HAP-1 (cell line): ENCODE measurements around the gene TULP1.

Experiments
- DNase-seq, 2 experiments: peaks; one replicate each; pipeline ENCODE4 v3.0.0-alpha.2; 2016 to 2020; ENCODE audit warnings: low spot score in 2 of 2
- H3K27me3 ChIP-seq: fragments of 250-450 bp; sonication (Bioruptor Pico); 2 replicates; pipeline ENCODE4 v1.5.1; 2020; ENCODE audit warnings: low read depth, mild to moderate bottlenecking, moderate library complexity
- H3K36me3 ChIP-seq: fragments of 250-450 bp; sonication (Bioruptor Pico); replicated peaks from 2 replicates; pipeline ENCODE4 v1.5.1; 2020; ENCODE audit warnings: mild to moderate bottlenecking
- H3K4me1 ChIP-seq: fragments of 250-450 bp; sonication (Bioruptor Pico); 2 replicates; pipeline ENCODE4 v1.5.1; 2020; ENCODE audit warnings: mild to moderate bottlenecking
- H3K4me3 ChIP-seq: fragments of 250-450 bp; sonication (Bioruptor Pico); 2 replicates; pipeline ENCODE4 v1.5.1; 2020; ENCODE audit warnings: mild to moderate bottlenecking, moderate library complexity
- H3K9me3 ChIP-seq: fragments of 250-450 bp; sonication (Bioruptor Pico); 2 replicates; pipeline ENCODE4 v1.5.1; 2020; ENCODE audit warnings: mild to moderate bottlenecking, moderate library complexity
- in situ Hi-C: fragments of 300-500 bp; cut with MboI; formaldehyde crosslinking; loops from 3 replicates; pipeline ENCODE4 v1.14.3; 2020; ENCODE audit warnings: low sequenced_read_pairs, inconsistent platforms, mixed read lengths

TULP1 gene

GRCh38 chr6:35477551-35478179 is 35.0 kb downstream of the TULP1 start:
- no peaks in the 10 kb centered on the region for H3K9me3 ChIP-seq
- DNase-seq = no peak
- H3K4me1 ChIP-seq = no peaks in the 10 kb centered on the region
- H3K36me3 ChIP-seq = peaks cover 18% of the 10 kb centered on the region
- in situ Hi-C loops = no loop called here
- H3K4me3 ChIP-seq = no peak overlapping the region
- H3K27me3 ChIP-seq = no peaks in the 10 kb centered on the region

GRCh38 chr6:35477028-35477427 is 35.7 kb downstream of the TULP1 start:
- no peaks in the 10 kb centered on the region for H3K27me3 ChIP-seq
- in situ Hi-C loops = no loop called here
- H3K4me1 ChIP-seq = peaks cover under 1% of the 10 kb centered on the region; the same call in 1 of the 2 replicates
- no peak for DNase-seq
- H3K36me3 ChIP-seq = peaks cover 25% of the 10 kb centered on the region
- H3K4me3 ChIP-seq = no peak overlapping the region
- H3K9me3 ChIP-seq = no peaks in the 10 kb centered on the region

- Histone ChIP-seq H3K36me3 (peaks cover 35% of the 10 kb centered on the region), H3K27me3 (no peaks in the 10 kb centered on the region), H3K4me3 (no peak overlapping the region), H3K9me3 (no peaks in the 10 kb centered on the region), H3K4me1 (peaks cover 4% of the 10 kb centered on the region; the same call in 1 of the 2 replicates)
- peak in 1 of 2 experiments; percentile 36 for DNase-seq
- in situ Hi-C loops = no loop called here
These were observed 36.7 kb downstream of the TULP1 start for GRCh38 chr6:35476004-35476403.

- Histone ChIP-seq H3K4me3 (no peak overlapping the region), H3K27me3 (no peaks in the 10 kb centered on the region), H3K9me3 (no peaks in the 10 kb centered on the region), H3K4me1 (peaks cover 8% of the 10 kb centered on the region), H3K36me3 (peaks cover 39% of the 10 kb centered on the region)
- in situ Hi-C loops = no loop called here
- DNase-seq = no peak
These were observed 37.1 kb downstream of the TULP1 start for GRCh38 chr6:35475573-35475972.

GRCh38 chr6:35474942-35475570 is 37.6 kb downstream of the TULP1 start:
- in situ Hi-C loops = no loop called here
- Histone ChIP-seq H3K4me3 (no peak overlapping the region), H3K36me3 (peaks cover 44% of the 10 kb centered on the region), H3K4me1 (peaks cover 11% of the 10 kb centered on the region), H3K27me3 (no peaks in the 10 kb centered on the region), H3K9me3 (no peaks in the 10 kb centered on the region)
- DNase-seq = peak in 1 of 2 experiments; percentile 45

- Histone ChIP-seq H3K4me1 (peaks cover 11% of the 10 kb centered on the region), H3K9me3 (no peaks in the 10 kb centered on the region), H3K4me3 (no peak overlapping the region), H3K27me3 (no peaks in the 10 kb centered on the region), H3K36me3 (peaks cover 52% of the 10 kb centered on the region)
- in situ Hi-C loops = no loop called here
- peak in 1 of 2 experiments; percentile 50 for DNase-seq
These were observed 38.4 kb downstream of the TULP1 start for GRCh38 chr6:35474131-35474941.

- no peaks in the 10 kb centered on the region for H3K27me3 ChIP-seq
- no peaks in the 10 kb centered on the region for H3K9me3 ChIP-seq
- in situ Hi-C loops = no loop called here
- peaks cover 57% of the 10 kb centered on the region for H3K36me3 ChIP-seq
- peaks cover 11% of the 10 kb centered on the region for H3K4me1 ChIP-seq
- DNase-seq = peak in 1 of 2 experiments; percentile 49
- no peak overlapping the region for H3K4me3 ChIP-seq
These were observed 38.9 kb downstream of the TULP1 start for GRCh38 chr6:35473850-35474130.

GRCh38 chr6:35473075-35473849 is 39.4 kb downstream of the TULP1 start:
- peaks cover 62% of the 10 kb centered on the region for H3K36me3 ChIP-seq
- peak in 1 of 2 experiments; percentile 51 for DNase-seq
- H3K27me3 ChIP-seq = no peaks in the 10 kb centered on the region
- in situ Hi-C loops = no loop called here
- peaks cover 11% of the 10 kb centered on the region for H3K4me1 ChIP-seq
- no peak overlapping the region for H3K4me3 ChIP-seq
- no peaks in the 10 kb centered on the region for H3K9me3 ChIP-seq

GRCh38 chr6:35471836-35472345 is 40.8 kb downstream of the TULP1 start:
- peak in 1 of 2 experiments; percentile 42 for DNase-seq
- no peaks in the 10 kb centered on the region for H3K27me3 ChIP-seq
- H3K36me3 ChIP-seq = peaks cover 65% of the 10 kb centered on the region
- peak overlapping the region; percentile 98; the same call in 1 of the 2 replicates for H3K4me3 ChIP-seq
- H3K9me3 ChIP-seq = no peaks in the 10 kb centered on the region
- H3K4me1 ChIP-seq = peaks cover 16% of the 10 kb centered on the region
- in situ Hi-C loops = no loop called here

- H3K9me3 ChIP-seq = no peaks in the 10 kb centered on the region
- H3K4me3 ChIP-seq = peak overlapping the region; percentile 98
- H3K4me1 ChIP-seq = peaks cover 16% of the 10 kb centered on the region
- H3K36me3 ChIP-seq = peaks cover 77% of the 10 kb centered on the region
- no peaks in the 10 kb centered on the region for H3K27me3 ChIP-seq
- DNase-seq = peak in 1 of 2 experiments; percentile 46
- in situ Hi-C loops = no loop called here
These were observed 42.0 kb downstream of the TULP1 start for GRCh38 chr6:35470663-35471120.

- no peaks in the 10 kb centered on the region for H3K9me3 ChIP-seq
- in situ Hi-C loops = no loop called here
- H3K36me3 ChIP-seq = peaks cover 79% of the 10 kb centered on the region
- H3K4me1 ChIP-seq = peaks cover 16% of the 10 kb centered on the region
- no peaks in the 10 kb centered on the region for H3K27me3 ChIP-seq
- H3K4me3 ChIP-seq = peak overlapping the region; percentile 98
- peak in 1 of 2 experiments; percentile 68 for DNase-seq
These were observed 42.7 kb downstream of the TULP1 start for GRCh38 chr6:35469751-35470662.

GRCh38 chr6:35468980-35469750 is 43.5 kb downstream of the TULP1 start:
- H3K4me1 ChIP-seq = peaks cover 16% of the 10 kb centered on the region
- in situ Hi-C loops = no loop called here
- H3K9me3 ChIP-seq = no peaks in the 10 kb centered on the region
- DNase-seq = peak in 1 of 2 experiments; percentile 37
- H3K27me3 ChIP-seq = no peaks in the 10 kb centered on the region
- H3K4me3 ChIP-seq = peak overlapping the region; percentile 98
- H3K36me3 ChIP-seq = peaks cover 71% of the 10 kb centered on the region
